ENCODE measurements around the gene OR8I2.
"Not testable (repeated sequence)": the region's sequence is repeated elsewhere in the genome, so short reads cannot be mapped to it uniquely, and the experiment has no call there.

Gene OR8I2

DNA sequence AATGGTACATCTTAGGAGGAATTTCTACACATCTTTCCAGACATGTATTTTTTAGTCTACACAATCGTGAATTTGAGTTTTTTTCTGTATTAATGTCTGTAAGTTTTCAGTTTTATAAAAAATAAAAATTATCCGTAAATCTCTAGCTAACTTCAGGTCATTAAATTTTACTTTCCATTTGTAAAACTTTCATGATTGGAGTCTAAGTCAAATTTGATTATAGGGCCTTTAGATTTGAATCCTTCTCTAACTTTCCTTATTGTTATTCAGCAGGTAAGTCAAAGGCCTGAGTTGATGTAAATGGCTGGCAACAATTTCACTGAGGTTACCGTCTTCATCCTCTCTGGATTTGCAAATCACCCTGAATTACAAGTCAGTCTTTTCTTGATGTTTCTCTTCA is at the start of gene OR8I2:
OR8I2 (plus strand) TSS at position 301 of the 400 bp plus-strand sequence; CDS start at position 301, 0 bp downstream.
- no peak for DNase-seq

DNA sequence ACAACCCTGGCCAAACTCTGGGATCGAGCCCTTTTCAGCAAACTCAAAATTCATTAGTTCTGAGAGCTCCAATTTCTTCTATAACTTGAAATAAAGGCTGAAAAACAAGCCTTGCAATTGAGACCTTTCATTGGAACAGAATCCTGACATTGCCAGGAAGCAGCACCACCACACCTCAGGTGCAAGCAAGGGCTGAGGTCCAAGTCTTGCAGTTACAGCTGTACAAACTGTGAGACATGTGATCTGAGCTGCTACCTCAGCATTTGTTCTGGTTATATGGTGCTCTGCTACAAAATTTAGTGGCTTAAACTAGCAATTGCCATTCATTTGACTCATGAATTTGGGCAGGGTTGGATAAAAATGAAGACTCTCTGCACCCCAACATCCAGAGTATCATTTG is 47.6 kb upstream of the OR8I2 start:
- DNase-seq, result no peak

DNA sequence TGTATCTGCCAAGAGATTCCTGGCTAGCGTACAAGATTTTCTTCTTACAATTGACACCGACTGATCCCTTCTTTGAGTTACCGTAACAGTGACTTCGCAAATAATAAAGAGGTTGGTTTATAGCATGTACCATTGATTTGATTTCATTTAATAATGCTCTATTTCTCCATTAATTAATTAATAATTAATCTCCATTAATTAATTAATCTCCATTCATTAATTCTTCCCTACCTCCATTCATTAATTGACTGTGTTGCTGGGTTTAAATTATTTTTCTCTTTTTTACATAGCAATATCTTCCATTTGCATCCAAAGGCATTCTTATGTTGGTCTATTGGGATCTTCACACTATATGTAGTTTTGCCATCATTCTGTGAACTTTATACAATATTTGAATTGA is 44.6 kb upstream of the OR8I2 start:
- DNase-seq, result no peak

DNA sequence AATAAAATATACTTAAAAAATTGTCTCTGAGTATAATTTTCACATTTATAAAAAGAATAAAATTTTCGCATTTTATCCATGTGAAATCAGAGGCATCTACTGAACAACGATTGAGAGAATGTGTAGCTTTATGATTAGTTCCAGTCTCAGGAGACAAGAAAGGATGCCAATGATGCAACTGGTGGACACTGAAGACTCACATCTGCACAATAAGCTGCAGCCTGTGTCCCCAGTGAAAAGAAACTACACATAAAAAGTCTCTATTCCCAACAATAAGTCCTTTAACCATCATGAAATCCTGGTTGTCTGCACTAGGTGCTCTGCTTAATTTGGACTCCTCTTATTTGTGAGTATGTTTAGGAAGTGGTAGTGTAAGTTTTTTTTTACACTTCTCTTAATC is 43.6 kb upstream of the OR8I2 start:
- DNase-seq, result no peak

DNA sequence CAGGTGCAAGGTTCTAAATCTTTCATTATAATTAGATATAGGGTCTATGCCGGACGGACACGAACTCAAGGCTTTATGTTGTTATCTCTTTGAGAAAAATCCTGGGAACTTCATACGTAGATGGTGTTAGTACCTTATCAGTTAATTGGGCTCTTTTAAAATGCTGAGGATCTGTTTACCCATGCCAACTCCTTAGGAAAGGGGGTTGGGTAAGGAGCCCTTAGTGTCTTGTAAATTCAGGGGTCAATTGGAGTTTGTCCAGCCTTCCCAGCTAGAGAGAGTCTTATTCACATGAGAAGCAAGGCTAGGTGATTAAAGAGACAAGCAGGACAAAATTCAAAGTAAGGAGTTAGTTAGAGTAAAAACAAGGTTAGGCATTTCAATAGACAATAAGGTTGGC is 36.7 kb upstream of the OR8I2 start:
- DNase-seq, result not testable (repeated sequence)

DNA sequence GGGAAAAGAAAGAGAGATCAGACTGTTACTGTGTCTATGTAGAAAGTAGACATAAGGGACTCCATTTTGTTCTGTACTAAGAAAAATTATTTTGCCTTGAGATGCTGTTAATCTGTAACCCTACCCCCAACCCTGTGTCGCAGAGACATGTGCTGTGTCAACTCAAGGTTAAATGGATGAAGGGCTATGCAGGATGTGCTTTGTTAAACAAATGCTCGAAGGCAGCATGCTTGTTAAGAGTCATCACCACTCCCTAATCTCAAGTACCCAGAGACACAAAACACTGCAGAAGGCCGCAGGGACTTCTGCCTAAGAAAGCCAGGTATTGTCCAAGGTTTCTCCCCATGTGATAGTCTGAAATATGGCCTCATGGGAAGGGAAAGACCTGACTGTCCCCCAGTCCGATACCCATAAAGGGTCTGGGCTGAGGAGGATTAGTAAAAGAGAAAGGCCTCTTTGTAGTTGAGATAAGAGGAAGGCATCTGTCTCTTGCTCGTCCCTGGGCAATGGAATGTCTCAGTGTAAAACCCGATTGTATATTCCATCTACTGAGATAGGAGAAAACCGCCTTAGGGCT is 35.4 kb upstream of the OR8I2 start:
- not testable (repeated sequence) for DNase-seq

DNA sequence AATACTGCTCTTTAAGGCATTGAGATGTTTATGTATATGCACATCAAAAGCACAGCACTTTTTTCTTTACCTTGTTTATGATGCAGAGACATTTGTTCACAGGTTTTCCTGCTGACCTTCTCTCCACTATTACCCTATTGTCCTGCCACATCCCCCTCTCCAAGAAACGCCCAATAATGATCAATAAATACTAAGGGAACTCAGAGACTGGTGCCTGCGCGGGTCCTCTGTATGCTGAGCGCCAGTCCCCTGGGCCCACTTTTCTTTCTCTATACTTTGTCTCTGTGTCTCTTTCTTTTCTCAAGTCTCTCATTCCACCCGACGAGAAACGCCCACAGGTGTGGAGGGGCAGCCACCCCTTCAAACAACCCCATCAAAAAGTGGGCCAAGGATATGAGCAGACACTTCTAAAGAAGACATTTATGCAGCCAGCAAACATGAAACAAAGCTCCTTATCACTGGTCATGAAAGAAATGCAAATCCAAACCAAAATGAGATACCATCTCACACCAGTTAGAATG is 34.8 kb upstream of the OR8I2 start:
- not testable (repeated sequence) for DNase-seq

DNA sequence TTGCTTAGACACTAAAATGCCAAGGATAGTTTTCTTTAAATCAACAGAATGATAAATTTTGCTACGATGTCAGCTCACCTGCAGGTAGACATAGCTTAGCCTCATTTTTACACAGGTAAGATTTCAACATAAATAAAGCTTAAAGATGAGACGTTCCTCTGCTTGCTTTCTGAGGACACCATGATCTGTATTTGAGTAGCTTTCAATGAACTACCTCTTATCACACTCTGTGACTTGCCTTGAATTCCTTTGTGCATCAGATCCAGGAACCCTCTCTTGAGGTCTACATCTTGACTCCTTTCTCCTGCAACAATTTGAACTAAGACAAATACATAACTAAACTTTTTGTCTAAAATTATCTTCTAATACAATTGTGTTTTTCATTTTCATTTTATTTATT is 26.1 kb upstream of the OR8I2 start:
- no peak for DNase-seq

DNA sequence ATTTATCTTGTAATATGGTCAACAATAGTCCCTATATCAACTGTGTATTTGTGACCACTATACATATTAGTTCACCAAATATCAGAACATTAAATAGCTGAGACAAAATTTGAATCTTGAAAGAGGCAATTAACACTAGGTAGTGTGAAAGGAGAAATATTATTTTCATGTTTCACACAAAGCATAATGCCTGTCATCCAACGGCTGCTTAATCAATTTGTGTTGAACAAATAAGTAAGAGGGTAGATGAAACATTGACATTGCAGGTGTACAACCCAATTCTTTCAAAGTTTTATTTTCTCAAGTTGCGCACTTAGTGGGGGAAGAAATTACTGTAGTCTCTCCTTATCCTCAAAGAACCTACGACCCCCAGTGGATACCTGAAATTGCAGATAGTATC is 3.4 kb upstream of the OR8I2 start:
- DNase-seq, result no peak

DNA sequence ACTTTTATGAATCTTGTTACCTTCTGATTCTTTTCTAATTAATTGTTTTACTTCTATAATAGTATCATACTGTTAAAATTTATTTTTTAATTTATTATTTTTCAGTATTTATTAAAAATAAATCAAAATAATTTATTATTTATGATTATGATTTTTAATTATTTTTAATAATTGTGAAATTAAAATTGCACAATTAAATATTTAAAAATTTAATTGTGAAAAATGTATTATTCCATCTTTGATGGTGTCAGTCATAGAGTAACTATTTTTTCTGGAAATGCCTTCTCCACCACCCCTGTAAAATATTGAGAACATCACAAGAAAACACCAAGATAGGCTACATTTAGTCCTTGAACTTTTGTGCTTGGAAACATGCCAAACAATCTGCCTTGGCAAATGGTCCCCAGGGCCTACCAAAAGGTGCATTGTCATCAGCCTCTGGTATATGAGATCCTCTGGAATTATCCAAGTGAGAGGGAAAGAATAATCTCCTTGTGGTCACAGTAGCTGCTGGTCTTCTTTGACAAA is 10.2 kb downstream of the OR8I2 start, which contains the start of gene OR8H2:
OR8H2 (plus strand) TSS at position 478 of the 528 bp plus-strand sequence. CDS start 1,356 bp downstream, outside the sequence.
- DNase-seq, result no peak

DNA sequence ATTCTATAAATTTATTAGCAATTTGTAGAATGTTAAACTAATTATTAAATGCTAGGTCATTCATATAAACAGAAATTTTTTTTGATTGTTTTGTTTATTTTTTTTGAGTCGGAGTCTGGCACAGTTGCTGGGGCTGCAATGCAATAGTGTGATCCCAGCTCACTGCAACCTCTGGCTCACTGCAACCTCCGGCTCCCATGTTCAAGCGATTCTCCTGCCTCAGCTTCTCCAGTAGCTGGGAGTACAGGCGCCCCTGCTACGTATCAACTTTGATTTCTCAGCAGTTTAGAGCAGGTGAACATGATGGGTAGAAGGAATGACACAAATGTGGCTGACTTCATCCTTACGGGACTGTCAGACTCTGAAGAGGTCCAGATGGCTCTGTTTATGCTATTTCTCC is 29.0 kb downstream of the OR8I2 start, which contains the start of gene OR8H3:
OR8H3 (plus strand) TSS at position 301 of the 400 bp plus-strand sequence; CDS start at position 301, 0 bp downstream.
- DNase-seq, result no peak

DNA sequence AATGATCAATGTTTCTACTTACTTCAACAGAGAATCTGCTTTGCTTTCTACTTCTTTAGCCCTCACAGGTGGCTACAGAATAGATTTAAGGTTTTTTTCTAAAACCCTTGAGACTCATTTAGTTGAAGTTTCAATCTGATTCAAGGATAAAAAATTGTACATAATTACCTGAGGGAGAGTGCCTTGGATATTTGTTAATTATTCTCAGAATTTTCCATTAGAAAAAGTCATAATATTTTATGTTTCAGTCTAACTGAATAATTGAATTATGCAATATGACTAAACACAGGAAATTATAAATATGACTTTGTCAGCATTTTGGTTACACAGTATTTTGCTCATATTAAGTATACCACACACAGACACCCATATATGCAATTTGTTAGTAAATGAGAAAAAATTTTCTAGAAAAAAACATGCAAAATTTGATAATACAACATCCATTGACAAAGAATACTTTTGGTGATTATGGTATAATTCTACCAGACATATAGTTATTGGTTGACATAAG is 47.1 kb downstream of the OR8I2 start, which contains the start of gene OR8J3:
OR8J3 (minus strand) TSS at position 51 of the 511 bp plus-strand sequence. CDS start 2,483 bp downstream, outside the sequence.
- DNase-seq, result no peak

DNA sequence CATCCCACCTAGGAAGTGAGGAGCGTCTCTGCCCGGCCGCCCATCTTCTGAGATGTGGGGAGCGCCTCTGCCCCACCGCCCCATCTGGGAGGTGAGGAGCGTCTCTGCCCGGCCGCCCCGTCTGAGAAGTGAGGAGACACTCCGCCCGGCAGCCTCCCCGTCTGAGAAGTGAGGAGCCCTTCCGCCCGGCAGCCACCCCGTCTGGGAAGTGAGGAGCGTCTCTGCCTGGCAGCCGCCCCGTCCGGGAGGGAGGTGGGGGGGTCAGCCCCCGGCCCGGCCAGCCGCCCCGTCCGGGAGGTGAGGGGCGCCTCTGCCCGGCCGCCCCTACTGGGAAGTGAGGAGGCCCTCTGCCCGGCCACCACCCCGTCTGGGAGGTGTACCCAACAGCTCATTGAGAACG is 50.6 kb downstream of the OR8I2 start:
- not testable (repeated sequence) for DNase-seq
